T-helper 22 cell (primary cell): Measurements from ENCODE around the gene HAND2.

Source experiments
- DNase-seq: peaks from one replicate; pipeline ENCODE4 v3.0.0-alpha.2; 2020; ENCODE audit warnings: low read depth

The HAND2 gene

GRCh38 chr4:173529477-173530325, at the start of gene HAND2:
Gene HAND2 (minus strand): TSS chr4:173530229. CDS start chr4:173529289, 940 bp downstream.
- no peak for DNase-seq

- DNase-seq: no peak
Observed at GRCh38 chr4:173578956-173579355, 48.9 kb upstream of the HAND2 start.

GRCh38 chr4:173577963-173578362, 47.9 kb upstream of the HAND2 start:
- DNase-seq: no peak

- DNase-seq: no peak
Observed at GRCh38 chr4:173575482-173576152, 45.6 kb upstream of the HAND2 start.

GRCh38 chr4:173573725-173574124, 43.7 kb upstream of the HAND2 start:
- DNase-seq: no peak

- no peak for DNase-seq
Observed at GRCh38 chr4:173573286-173573685, 43.3 kb upstream of the HAND2 start.

GRCh38 chr4:173572493-173573129, 42.6 kb upstream of the HAND2 start:
- no peak for DNase-seq

- no peak for DNase-seq
Observed at GRCh38 chr4:173571620-173572019, 41.6 kb upstream of the HAND2 start.

GRCh38 chr4:173565281-173565680, 35.3 kb upstream of the HAND2 start:
- DNase-seq: no peak

GRCh38 chr4:173564461-173564860, 34.4 kb upstream of the HAND2 start:
- no peak for DNase-seq

- no peak for DNase-seq
Observed at GRCh38 chr4:173560896-173561295, 30.9 kb upstream of the HAND2 start.

GRCh38 chr4:173556398-173557131, 26.5 kb upstream of the HAND2 start:
- DNase-seq: no peak

GRCh38 chr4:173547889-173548288, 17.9 kb upstream of the HAND2 start:
- DNase-seq: no peak

GRCh38 chr4:173546776-173547175, 16.7 kb upstream of the HAND2 start:
- DNase-seq: no peak

GRCh38 chr4:173545440-173545839, 15.4 kb upstream of the HAND2 start:
- no peak for DNase-seq

GRCh38 chr4:173543266-173543665, 13.2 kb upstream of the HAND2 start:
- DNase-seq: no peak

- DNase-seq: no peak
Observed at GRCh38 chr4:173539986-173540385, 10.0 kb upstream of the HAND2 start.

GRCh38 chr4:173538909-173539445, 8.9 kb upstream of the HAND2 start:
- DNase-seq: no peak

GRCh38 chr4:173538148-173538908, 8.3 kb upstream of the HAND2 start:
- DNase-seq: no peak

GRCh38 chr4:173537613-173538147, 7.7 kb upstream of the HAND2 start:
- DNase-seq: no peak
